Ramos (cell line): ENCODE measurements around the gene NOS1AP.
"Not testable (repeated sequence)": the region's sequence is repeated elsewhere in the genome, so short reads cannot be mapped to it uniquely, and the experiment has no call there.

ENCODE experiments used
- in situ Hi-C: fragments of 300-500 bp; cut with MboI; formaldehyde crosslinking; loops from one replicate; pipeline ENCODE4 v1.14.3; 2022; ENCODE audit warnings: low sequenced_read_pairs; ENCODE audit not compliant: unreplicated experiment

NOS1AP gene

DNA sequence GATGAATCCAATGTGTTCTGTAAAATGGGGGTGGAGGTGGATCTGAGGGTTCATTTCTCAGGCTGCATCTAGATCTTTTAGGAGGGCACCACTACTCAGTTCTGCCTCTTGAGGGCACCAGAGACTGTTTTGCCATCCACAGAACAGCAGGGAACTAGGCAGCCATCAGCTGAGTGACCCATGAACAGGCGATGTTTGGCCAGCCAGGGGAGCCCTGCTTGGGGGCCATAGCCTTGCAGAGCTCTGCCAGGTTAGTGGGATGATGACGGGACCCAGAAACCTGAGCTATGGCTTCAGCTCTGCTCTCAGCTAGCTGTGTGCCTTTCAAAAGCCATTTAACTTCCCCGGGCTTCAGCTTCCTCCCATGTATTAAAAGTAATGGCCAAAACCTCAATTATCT lies 13.4 kb upstream of the NOS1AP start:
- in situ Hi-C loops = no loop called here

DNA sequence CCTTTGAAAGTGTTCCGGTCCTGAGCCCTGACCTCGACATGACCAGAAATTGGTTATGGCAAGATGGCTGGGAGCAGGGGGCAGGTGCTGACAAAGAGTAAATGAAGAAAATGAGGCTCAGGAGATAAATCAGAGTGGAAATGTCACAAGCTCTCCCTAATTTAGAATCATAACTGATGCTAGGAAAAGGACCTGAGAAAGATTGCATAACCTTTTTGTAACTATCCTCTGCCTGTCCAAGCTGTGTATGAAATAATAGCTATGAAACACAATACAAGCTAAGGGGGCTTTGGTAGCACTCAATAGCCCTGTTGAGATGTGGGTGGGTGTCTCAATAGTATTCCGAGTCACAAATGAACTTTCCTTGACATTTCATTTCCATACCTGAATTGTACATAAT lies 12.9 kb upstream of the NOS1AP start:
- in situ Hi-C loops = no loop called here

DNA sequence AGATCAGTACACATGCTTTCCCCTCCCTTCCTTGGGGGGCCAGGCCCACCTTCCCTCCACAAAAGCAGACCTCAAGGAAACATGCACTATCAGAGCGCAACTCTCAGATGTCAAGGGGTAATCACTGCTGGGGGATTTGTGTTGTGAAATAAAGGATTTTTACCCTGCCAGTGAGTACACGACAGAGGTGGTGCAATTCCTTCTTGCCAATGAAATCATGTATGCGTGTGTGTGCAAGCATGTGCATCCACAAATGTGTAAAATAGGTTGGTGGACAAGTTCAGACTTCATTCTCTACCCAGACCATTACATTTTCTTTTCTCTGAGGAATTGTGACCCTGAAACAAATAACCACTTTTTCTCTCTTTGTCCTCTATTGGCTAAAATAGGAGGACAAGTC lies 9.8 kb upstream of the NOS1AP start:
- in situ Hi-C loops = no loop called here

DNA sequence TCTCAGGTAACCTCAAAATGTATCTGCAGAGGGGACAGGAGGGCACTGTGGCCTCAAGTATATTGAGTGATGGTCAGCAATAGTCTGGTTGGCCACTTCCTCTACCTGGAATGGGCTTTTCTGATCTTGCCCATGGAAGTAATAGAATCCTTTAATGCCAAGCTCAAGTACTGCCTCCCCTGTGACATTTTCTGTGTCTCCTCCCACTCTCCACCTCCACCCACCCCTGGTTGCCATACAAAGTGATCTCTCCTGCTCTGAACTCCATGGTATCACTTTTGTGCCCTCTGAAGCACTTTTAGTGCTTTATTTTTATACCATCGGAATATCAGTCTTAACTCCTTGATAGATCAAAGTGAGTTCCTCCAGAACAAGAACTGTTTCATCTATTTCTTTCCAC lies 9.2 kb upstream of the NOS1AP start:
- in situ Hi-C loops = no loop called here

DNA sequence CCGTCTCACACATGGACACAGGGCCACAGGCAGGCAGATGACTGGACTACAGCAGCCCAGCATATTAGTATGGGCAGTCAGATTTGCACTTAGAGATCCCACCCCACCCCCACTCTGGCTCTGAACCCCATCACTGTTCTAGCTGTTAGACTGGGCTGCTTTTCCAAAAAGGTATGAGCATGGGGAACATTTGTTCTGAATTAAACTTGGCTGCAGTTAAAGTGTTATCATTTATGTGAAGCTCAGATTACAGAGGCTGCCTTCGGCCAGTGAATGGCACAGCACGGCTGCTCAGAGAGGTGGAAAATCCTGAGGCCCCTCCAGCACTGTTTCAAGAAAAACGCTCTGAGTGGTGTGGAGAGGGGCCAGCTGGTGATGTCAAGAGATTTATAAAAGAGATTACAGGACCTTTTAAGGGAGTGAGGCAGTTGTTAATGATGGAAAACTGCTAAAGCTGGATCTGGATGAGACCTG lies 6.9 kb upstream of the NOS1AP start:
- in situ Hi-C loops = no loop called here

DNA sequence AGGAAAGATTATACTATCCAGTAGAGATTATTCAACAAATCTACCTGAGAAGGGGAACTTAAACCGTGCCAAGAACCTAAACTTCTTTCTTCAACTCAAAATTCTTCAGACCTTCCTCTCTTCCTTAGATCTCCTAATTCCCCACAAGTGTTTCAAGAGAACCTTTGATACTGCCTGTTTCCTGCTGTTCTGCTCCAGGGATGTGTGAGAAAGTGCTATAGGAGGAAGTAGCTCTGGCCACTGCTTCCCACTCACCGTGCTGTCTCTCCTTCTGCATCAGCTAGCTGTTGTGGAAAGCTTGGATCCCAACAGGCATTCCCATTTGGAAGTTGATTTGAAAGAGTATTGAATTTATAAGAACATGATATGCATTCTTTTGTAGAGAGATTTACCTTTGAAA lies 4.5 kb upstream of the NOS1AP start:
- in situ Hi-C loops = no loop called here

DNA sequence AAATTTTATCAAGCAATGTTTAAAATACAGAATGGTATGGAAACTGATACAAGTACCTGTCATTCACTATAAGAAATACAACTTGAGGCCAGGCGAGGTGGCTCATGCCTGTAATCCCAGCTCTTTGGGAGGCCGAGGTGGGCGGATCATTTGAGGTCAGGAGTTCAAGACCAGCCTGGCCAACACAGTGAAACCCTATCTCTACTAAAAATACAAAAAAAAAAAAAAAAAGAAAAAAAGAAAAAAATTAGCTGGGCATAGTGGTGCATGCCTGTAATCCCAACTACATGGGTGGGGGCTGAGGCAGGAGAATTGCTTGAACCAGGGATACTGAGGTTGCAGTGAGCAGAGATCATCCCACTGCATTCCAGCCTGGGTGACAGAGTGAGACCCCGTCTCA lies 2.7 kb upstream of the NOS1AP start:
- in situ Hi-C loops = not testable (repeated sequence)

DNA sequence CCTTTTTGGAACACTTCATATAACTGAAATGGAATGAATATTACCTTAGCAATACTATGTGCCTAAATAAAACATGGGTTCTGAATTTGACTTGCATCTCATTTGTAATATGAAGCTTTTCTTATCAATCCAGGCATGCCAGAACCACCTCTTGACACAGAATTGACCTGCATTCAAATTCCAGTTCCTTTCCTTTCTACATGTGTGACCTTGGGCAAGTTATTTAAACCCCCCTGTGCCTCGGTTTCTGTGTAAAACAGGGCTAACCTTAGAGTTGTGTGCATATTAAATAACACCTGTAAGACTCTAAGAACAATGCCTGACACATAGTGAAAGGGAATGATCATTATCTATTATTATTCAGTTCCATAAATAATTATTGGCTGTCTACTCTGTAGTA lies 2.0 kb upstream of the NOS1AP start:
- in situ Hi-C loops = no loop called here

DNA sequence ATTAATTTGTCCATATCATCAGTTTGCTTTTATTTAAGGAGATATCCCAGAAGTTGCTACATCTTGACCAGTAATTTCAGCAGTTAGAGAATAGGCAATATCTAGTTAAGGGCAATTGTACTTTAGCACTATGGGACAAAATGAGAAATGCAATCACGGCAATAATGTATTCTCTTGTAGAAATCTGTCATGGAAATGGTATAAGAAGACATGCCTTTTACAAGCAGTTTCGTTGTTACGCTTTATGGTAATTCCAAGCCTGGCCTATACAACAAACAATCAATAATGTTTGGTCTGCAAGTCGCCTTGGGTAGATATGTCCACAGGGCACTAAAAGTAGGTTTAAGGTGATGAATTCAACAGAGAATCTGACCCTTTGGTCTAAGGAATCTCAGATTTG lies 1.2 kb upstream of the NOS1AP start:
- in situ Hi-C loops = no loop called here

DNA sequence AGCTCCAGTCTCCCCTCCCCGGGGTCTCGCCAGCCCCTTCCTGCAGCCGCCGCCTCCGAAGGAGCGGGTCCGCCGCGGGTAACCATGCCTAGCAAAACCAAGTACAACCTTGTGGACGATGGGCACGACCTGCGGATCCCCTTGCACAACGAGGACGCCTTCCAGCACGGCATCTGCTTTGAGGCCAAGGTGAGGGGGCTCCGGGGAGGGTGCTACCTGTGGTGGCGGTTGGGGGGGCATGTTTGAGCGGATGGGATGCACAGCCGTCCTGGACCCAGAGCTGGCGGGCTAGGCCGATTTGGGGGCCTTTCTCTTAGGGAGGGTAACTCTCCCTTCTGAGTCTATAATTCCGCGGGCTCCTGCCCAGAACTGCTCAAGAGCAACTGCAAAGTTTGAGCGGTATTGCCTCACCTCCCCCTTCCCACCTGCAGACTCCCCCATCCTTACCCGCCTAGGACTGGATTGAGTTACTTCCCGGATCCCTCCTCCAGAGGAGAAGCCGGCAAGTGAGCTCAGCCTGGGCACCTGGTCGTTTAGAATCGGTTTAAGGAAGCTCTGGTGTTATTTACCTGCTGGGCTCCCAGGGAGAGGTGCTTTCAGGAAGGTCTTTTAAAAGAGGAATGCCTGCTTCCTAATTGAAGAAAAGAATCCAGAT lies 730 bp downstream of the NOS1AP start:
- in situ Hi-C loops = no loop called here

DNA sequence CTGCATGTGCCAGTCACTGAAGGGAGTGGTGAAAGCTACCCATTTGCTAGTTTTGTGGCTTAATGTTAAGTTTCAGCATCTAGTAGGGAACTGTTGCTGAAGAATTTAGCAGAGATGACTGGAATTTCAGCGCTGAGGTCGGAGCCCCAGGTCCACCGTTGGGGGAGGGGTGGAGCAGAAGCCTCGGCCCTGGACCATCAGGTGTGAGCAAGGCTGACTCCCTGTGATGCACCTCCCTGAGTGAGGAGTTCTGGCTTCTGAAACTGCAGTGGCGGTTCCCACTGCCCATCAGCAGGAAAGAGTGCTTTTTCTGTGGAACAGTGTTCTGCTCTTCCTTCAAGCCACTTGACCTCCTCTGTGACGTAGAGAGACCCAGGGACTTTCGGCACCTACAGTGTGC lies 1.3 kb downstream of the NOS1AP start:
- in situ Hi-C loops = no loop called here

DNA sequence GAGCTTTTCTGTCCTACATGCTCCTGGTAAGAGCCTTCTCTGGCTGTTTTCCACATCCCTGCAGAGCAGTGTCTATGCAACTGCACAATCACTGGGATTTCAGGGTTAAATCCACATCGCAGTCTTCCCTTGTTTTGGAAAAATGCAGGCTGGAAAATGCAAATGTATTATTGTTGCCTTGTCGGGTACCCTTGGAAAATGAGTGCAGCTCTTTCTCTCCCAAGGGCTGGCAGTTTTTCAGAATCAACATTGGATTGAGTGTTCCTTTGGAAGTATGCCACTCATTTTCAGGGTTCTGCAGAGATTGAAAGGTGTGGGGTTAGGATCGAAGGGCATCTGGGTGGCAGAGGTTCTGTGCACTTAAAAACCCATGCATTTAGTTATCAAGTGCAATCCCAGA lies 3.2 kb downstream of the NOS1AP start:
- in situ Hi-C loops = no loop called here

DNA sequence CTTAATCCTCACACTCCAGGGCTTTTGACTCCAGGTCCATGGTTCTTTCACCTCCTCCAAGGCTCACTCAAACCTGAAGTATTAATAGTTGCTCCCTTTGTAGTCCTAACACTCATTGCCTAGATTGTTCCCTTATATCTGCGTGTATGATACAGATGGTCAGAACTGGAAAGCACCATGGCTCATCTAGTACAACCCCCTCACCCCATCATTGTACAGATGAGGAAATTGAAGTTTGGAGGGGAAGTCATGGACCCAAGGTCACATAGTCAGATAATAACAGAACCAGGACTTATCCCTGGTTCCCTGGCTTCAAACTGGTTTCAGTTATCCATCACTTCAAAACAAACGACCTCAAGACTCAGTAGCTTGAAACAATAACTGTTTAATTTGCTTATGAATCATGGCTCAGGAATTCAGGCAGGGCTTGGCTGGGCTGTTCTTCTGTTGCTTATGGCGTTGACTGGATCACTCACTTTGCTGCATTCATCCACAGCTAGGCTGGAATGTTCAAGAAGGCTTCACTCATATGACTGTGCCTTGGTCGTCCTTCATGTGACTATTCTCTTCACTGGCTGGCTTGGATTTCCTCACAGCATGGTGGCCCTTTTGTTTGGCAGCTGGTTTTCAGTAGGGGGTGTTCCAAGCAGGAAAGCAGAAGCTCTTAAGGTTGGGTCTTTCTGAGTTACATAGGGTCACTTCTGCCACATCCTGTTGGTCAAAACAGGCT lies 5.0 kb downstream of the NOS1AP start:
- in situ Hi-C loops = no loop called here

DNA sequence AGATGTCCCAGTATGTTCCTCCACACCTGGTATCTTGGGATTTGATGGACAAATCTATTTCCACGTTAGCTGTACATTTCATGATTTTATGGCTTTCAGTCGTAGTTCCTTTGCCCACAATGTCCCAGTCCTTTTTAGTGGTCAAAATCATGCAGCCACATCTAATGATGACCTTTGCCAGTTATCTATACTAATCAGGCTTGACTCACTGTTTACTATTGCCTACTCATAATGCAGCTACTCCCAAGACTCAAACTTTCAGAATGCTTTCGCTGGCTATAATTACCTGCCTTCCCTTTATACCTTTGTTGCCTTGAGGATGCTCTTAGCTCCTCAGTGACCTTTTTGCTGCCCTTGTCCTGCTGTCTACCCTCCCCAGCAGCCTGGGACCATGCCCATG lies 6.4 kb downstream of the NOS1AP start:
- in situ Hi-C loops = no loop called here

DNA sequence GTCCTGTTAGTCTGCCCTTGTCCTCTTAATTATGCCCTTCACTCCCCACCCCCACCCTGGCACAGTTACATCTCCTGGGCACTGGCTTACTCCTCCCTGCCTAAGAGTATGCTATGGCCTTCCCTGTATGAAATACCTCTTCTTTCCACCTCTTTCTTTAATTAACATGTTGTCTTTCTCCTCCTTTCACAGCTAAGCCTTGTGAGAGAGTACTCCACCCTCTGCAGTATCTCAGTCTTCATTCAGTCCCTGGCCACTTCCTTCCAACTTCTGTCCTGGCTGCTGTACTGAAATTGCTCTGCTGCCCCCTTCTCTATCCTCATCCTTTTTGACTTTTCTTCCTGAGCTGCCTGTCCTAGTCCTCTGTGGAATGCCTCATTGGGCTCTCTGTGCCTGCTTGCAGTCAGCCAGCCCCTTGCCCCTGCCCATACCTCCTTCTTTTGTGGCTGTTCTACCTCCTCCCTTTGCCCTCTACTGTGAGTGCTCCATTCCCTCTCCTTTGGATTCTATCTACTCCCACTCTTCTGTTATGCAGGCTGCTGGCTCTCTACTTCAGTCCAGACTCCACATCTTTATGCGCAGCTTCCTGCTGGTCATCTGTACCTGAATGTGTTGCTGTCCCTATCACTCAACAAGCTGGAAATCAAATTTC lies 8.3 kb downstream of the NOS1AP start:
- in situ Hi-C loops = no loop called here

DNA sequence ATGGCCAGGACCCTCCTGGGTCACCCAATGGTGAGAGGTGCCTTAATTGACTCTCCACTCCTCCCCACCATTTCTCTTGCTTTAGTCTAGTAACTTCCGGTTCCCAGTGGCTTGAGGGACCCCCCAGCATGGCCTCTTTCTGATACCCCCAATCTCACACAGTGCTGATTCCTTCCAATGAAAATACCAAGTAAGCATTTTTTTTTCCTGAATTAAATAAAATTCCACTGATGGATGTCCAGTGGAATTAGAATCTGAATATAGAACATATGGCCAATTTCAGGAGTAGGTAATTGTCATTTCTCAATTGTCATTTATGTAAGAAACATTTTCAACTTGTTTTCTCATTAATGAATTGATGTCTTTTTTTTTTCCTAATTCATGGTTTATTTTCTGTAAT lies 9.5 kb downstream of the NOS1AP start:
- in situ Hi-C loops = no loop called here

DNA sequence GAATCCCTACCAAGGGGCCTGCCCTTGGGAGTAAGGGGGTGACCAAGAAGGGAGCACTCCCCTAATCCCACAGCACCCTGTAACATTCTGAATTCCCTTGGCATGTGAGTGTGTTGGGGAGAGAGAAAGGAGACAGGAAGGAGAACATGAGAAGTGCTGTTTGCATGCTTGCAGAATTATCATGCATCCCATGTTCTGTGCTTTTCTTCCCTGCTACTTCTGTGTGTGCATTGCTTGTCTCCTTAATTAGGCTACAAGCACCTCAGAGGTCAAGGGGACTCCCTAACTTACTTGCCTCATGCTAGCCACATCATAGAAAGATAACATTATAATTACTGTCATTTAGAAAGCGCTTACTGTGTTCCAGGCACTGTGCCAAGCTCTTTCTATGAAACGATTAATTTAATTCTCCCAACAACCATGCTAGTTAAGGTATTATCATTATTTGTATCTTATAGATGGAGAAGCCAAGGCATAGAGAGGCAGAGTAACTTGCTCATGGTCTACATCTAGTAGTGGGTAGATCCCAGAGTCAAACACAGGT lies 11.1 kb downstream of the NOS1AP start:
- in situ Hi-C loops = no loop called here

DNA sequence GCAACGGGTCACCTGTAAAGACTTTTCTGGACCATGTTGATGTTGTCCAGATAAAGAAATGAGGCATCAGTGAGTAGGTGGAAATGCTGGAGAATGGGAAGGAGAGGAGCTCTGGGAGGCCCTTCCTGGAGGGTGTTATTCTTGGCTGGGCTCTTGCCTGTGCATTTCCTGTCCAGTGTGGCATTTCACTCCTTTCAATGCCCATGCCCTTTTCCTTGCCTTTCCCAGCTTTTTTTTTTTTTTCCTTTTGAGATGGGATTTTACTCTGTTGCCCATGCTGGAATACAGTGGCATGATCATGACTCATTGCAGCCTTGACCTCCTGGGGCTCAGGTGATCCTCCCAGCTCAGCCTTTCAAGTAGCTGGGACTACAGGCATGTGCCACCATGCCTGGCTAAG lies 11.8 kb downstream of the NOS1AP start:
- in situ Hi-C loops = no loop called here

DNA sequence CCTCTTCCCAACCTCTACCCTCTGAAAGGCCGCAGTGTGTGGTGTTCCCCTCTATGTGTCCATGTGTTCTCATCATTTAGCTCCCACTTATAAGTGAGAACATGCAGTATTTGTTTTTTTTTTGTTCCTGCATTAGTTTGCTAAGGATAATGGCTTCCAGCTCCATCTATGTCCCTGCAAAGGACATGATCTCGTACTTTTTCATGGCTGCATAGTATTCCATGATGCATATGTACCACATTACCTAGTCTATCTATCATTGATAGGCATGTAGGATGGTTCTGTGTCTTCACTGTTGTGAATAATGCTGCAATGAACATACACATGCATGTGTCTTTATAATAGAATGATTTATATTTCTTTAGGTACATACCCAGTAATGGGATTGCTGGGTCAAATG lies 12.6 kb downstream of the NOS1AP start:
- in situ Hi-C loops = not testable (repeated sequence)

DNA sequence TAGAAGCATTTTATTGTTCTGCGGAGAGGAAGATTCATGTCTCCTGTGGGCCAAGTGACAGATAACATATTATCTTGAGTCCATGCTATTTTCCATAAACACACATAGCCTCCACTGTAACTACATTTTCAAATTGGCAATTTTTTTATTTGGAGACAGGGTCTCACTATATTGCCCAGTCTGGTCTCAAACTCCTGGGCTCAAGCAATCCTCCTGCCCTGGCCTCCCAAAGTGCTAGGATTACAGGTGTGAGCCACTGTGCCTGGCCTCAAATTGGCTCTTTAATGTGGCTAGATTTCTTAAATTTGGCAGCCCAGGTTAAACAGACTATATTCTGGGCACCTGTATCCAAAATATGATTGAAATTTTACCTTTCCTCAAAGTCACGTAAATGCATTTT lies 13.8 kb downstream of the NOS1AP start:
- in situ Hi-C loops = no loop called here

DNA sequence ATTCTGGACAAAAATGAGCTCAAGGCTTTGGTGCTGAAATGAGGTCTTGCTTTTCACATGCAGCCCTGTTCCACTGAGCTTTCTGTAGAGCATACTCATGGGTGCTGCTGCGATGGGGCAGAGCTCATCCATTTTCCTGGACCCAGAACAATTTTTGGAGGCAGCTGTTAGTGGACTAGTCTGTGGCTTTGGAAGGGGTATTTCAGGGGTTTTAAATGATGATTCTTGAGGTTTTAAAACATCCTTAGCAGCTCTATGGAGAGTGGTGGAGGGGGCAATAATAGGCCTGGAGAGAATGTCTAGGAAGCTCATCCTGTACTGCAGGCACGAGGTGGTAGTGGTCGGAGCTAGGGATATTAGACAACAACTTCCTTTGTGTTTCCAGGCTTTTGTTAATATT lies 16.5 kb downstream of the NOS1AP start:
- in situ Hi-C loops = no loop called here
